Type B pancreatic cell (in vitro differentiated cells): ENCODE measurements around the gene MID1. TPM values are rescaled to one million over a fixed set of nuclear protein-coding genes. Genes with fewer than 3 reads are reported as not detected.

Source experiments
- DNase-seq: peaks from one replicate; pipeline ENCODE4 v3.0.0; 2021; ENCODE audit warnings: mixed read lengths; ENCODE audit not compliant: unreplicated experiment; ENCODE audit errors: extremely low spot score
- H3K27ac Mint-ChIP-seq: 2 replicates; pipeline ENCODE4 v1.8.0; 2021; ENCODE audit warnings: mild to moderate bottlenecking, mixed read lengths
- H3K27me3 Mint-ChIP-seq: 2 replicates; pipeline ENCODE4 v1.8.0; 2021; ENCODE audit warnings: mixed read lengths
- H3K36me3 Mint-ChIP-seq: 2 replicates; pipeline ENCODE4 v1.8.0; 2021; ENCODE audit warnings: mixed read lengths
- H3K4me1 Mint-ChIP-seq: one replicate; pipeline ENCODE4 v1.8.0; 2021; ENCODE audit warnings: mixed read lengths; ENCODE audit not compliant: unreplicated experiment
- H3K4me3 Mint-ChIP-seq: 2 replicates; pipeline ENCODE4 v1.8.0; 2021; ENCODE audit warnings: mild to moderate bottlenecking, mixed read lengths
- H3K9me3 Mint-ChIP-seq: 2 replicates; pipeline ENCODE4 v1.8.0; 2021; ENCODE audit warnings: mixed read lengths
- total RNA-seq: library from RNA; stranded (reverse); gene quantifications from 2 replicates; pipeline ENCODE4 v1.2.1, GENCODE V29; 2021; ENCODE audit warnings: low replicate concordance
- TF ChIP-seq, protein P1 (sequence below): fragments of 200-600 bp; sonication (generic); conservative IDR thresholded peaks from 2 replicates; pipeline ENCODE4 v1.5.0; 2021; ENCODE audit warnings: antibody characterized with exemption, mild to moderate bottlenecking

The MID1 gene
- total RNA-seq, 1 donor from 2014 or later: 52.7 TPM

DNA sequence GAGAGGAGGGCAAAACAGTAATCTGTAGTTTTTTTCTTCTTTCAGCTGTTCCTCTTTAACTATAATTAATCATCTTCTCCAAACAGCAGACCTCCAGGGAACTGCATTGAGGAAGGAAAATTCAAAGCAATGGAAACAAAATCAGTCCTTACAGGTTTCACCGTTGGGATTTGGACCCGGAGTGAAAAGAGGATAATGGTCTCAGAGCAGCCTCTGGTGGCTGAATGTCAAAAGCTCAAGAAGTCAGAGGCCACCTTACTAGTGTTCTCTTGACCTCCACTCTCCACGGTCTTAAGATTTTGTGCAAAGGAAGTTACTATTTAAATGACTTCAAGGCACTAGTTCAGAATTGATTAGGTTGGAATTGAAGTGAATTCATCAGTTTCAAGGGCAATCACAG lies 16.0 kb upstream of the MID1 start:
- no peak for DNase-seq
- Mint-ChIP-seq H3K4me3 (no peak overlapping the region), H3K36me3 (peaks cover 9% of the 10 kb centered on the region), H3K27me3 (peaks cover 3% of the 10 kb centered on the region), H3K4me1 (peaks cover 19% of the 10 kb centered on the region), H3K9me3 (peaks cover 11% of the 10 kb centered on the region), H3K27ac (no peak overlapping the region)
- TF ChIP-seq, protein P1, sequence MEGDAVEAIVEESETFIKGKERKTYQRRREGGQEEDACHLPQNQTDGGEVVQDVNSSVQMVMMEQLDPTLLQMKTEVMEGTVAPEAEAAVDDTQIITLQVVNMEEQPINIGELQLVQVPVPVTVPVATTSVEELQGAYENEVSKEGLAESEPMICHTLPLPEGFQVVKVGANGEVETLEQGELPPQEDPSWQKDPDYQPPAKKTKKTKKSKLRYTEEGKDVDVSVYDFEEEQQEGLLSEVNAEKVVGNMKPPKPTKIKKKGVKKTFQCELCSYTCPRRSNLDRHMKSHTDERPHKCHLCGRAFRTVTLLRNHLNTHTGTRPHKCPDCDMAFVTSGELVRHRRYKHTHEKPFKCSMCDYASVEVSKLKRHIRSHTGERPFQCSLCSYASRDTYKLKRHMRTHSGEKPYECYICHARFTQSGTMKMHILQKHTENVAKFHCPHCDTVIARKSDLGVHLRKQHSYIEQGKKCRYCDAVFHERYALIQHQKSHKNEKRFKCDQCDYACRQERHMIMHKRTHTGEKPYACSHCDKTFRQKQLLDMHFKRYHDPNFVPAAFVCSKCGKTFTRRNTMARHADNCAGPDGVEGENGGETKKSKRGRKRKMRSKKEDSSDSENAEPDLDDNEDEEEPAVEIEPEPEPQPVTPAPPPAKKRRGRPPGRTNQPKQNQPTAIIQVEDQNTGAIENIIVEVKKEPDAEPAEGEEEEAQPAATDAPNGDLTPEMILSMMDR: peak; percentile 73

DNA sequence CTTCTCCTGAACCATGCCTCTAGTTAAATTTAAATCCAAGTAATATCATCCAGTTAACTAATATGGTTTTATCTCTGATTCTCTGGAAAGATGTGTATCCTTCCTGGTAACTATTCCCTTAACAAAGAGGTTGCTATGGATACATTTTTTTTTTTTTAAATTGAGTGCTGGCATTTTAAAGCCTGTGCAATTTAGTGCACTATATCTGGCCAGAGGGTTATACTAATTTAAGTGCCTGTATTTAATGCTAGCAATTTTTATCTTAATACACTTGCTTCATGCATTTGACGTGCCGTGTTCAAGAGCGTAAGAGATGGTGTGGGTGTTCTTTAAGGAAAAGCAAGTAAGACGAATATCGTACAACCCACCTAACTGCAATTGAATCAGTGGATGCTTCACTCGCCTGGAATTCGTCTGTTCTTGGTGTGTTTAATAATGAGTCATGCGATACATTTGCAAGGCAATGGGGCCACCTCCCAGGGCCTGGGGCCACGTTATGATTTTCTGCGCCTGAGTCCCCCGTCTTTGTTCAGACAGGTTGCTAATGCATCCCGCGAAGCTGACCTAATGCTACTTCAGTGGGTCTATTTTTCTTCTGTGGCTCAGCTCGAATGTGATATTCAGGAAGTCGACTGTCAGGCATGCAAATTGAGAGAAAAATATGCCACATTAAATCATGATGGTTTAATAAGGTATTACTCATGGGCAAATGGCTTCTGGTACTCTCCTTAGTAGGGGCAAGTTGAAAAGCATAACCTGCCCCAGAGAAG lies 14.2 kb upstream of the MID1 start:
- Mint-ChIP-seq H3K4me3 (peak overlapping the region; percentile 67), H3K27me3 (peaks cover 10% of the 10 kb centered on the region), H3K9me3 (peaks cover 15% of the 10 kb centered on the region), H3K36me3 (peaks cover 9% of the 10 kb centered on the region), H3K27ac (peak overlapping the region; percentile 73), H3K4me1 (peaks cover 19% of the 10 kb centered on the region)
- no peak for DNase-seq
- TF ChIP-seq, protein P1: no peak

DNA sequence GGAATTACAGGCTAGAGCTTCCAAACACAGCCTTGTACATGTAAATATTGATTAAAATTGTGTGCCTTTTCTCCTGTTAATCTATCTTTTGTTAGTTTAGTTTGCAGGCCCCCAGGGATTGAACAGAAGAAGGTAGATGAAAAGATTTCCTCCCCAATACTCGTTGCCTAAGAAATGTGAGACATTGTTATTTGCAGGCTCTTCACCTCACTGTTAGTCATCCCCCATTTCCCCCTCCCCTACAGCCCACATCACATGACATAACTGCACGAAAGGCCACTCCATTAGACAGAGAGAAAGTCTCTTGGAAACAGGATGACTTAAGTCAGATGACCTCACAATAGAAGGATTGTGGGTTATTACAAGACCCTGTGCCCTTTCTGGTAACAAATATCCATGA lies 13.3 kb upstream of the MID1 start:
- peaks cover 11% of the 10 kb centered on the region for H3K27me3 Mint-ChIP-seq
- H3K4me3 Mint-ChIP-seq: peak overlapping the region; percentile 51
- peak overlapping the region; percentile 73 for H3K27ac Mint-ChIP-seq
- peaks cover 3% of the 10 kb centered on the region for H3K36me3 Mint-ChIP-seq
- TF ChIP-seq, protein P1: no peak
- peaks cover 19% of the 10 kb centered on the region for H3K4me1 Mint-ChIP-seq
- peaks cover 10% of the 10 kb centered on the region for H3K9me3 Mint-ChIP-seq
- no peak for DNase-seq

DNA sequence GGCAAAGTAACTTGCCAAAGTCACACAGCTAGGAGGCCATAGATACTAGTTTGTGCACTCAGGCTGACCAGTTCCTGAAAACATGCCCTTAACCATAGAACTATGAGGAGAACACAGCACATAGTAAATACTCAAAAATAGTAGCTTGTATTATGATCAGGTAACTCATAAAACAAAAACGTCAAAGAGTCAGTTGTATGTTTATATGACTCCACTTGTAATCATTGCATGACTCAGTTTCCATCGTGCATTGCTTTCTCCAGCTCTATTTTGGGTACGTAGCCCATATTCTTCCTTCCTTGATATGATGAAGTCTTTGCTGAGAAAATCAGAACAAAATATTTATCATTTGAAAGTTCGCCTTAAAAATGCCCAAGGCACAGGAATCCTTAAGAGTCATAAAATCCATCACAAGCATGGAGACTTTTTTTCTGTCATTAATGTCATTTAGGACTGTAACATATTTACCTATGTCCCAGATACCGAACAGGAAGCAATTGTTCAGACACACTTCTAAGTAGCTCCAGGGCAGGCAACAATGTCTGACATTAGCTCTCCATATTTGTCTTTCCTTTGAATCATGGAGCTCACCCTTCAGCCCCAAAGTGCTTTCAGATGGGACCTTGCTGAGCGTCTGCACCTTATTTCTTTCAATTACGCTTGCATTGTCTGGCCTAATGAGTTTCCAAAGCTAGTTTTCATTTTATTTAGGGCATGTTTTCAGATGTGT lies 11.2 kb upstream of the MID1 start:
- TF ChIP-seq, protein P1: no peak
- H3K9me3 Mint-ChIP-seq: peaks cover 10% of the 10 kb centered on the region

DNA sequence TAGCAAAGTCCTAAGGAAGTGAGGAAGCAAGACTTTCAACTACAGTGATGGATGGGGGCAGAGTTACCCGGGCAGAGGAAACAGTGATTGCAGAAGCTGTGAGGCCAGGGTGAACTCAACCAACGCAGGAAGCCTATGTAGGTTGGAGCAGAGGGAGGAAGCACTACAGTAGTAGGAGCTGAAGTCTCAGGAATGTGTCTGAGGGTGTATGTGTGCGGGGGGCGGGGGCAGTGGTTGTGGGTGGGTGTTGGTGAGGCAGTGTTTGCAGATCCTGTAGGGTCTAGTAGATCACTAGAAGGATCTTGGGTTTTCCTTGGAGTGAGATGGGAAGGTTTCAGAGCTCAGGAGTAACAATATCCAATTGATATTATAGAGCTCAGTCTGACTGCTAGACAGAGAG lies 9.9 kb upstream of the MID1 start:
- peaks cover 3% of the 10 kb centered on the region for H3K36me3 Mint-ChIP-seq

More for the DNA sequence above, 11.2 kb upstream of the MID1 start:
- peaks cover 11% of the 10 kb centered on the region for H3K27me3 Mint-ChIP-seq
- H3K4me3 Mint-ChIP-seq: no peak overlapping the region
- peaks cover 3% of the 10 kb centered on the region for H3K36me3 Mint-ChIP-seq
- H3K4me1 Mint-ChIP-seq: peaks cover 19% of the 10 kb centered on the region
- no peak for DNase-seq
- no peak overlapping the region for H3K27ac Mint-ChIP-seq

More for the DNA sequence above, 9.9 kb upstream of the MID1 start:
- H3K27me3 Mint-ChIP-seq: peaks cover 11% of the 10 kb centered on the region
- TF ChIP-seq, protein P1: no peak
- DNase-seq: no peak
- H3K27ac Mint-ChIP-seq: no peak overlapping the region
- H3K4me1 Mint-ChIP-seq: peaks cover 16% of the 10 kb centered on the region
- H3K9me3 Mint-ChIP-seq: peaks cover 10% of the 10 kb centered on the region
- H3K4me3 Mint-ChIP-seq: no peak overlapping the region
